GM21737 (cell line): ENCODE data around the gene HAPLN1.
A peak's percentile ranks its signal among the peaks of the same experiment; 100 is the strongest.

Source experiments
- ATAC-seq: cut with Tn5 transposase; IDR thresholded peaks from one replicate; pipeline ENCODE4 v1.9.1; 2021; ENCODE audit warnings: mild to moderate bottlenecking, moderate library complexity; ENCODE audit not compliant: unreplicated experiment

The HAPLN1 gene

DNA sequence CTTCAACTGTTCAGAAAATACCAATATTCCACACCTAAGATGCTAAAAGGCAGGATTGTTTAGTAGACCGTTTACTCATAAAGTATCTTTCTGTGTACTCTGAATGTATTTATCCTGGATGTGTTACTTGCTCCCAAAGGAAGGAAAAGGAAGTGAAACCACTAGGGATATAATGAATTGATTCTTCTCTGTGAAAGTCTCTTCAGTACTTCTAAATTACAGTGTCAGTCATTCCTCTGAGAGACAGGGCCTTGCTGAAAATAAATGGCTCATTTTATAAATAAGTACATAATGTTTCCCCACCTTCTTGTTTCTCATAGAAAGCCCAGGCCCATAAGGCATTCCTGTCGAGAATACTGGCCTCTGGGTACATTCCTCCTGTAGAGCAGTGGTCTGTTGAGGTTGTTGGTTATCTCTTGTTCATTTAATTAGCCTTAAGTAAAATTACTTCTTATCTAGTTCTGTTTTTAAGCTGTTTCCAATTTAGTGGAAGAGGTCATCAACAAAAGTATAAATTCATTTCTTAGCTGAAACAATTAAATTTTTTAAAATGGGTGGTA lies 1.6 kb downstream of the HAPLN1 start:
- no peak for ATAC-seq

DNA sequence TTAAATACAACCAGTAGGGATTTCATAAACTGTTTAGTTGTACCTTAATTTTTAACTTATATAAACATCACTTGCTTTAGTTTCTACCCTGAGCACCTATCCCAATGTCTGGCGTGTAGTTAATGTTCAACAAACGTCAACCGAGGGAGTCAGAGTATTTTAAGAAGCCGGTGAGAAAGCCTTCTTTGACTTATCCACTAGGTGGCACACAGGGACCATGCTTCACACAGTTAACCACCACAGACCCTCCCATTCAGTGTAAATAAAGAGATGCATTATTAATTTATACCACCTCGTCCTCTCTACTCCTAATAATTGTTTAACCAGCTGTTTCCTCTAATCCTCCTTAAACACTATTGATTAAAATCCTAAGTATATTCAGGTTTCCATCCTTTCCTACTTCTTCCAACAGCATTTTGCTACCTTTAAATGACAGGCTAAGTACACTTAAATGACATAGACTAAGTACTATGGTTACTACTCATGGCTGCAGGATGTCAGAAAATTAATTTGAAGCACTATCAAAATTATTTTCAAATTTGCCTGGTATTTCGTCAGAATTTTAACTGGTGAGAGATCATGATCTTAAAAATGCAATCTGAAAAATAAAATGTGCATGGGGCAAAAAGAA lies 2.3 kb downstream of the HAPLN1 start:
- peak; percentile 83 for ATAC-seq

GRCh38 chr5:83715236-83716065 lies 5.2 kb downstream of the HAPLN1 start:
- ATAC-seq: no peak

DNA sequence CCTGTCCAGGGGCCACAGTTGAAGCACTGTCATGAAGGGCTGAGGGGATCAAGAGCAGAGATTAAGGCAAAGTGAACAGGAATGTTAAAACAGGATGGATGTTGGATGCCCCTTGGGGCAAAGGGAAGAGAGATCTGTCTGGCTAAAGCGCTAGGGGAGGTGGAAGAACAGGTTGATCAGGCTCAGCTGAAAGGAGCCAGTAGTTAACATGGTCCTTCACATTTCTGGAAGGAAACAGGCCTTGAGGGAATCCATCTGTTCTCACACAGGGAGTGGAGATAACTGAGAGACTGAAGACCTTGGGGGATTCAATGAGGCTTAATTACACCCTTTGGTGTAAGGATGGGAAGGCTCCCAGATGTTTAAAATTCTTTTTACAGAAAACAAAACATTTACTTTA lies 5.8 kb downstream of the HAPLN1 start:
- ATAC-seq: no peak

- no peak for ATAC-seq
Measured at GRCh38 chr5:83711982-83712601, 8.6 kb downstream of the HAPLN1 start.

DNA sequence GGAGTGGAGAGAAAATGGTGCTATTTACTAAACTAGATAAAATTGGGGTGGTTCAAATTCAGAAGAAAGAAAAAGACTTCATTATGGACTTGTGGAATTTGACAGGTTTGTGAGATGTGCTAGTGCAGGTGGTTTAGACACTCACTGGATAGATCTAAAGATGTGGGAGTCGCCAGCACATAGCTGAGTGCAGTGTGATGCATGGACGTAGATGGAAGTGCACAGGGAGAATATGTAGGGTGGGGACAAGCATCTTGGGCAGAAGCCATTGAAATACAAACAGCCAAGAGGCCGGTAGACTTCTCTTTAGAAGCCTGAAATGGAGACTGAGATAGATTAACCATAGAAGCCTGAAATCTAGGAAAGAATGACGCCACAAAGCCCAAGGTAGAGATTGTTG lies 10.7 kb downstream of the HAPLN1 start:
- ATAC-seq: no peak

- no peak for ATAC-seq
Measured at GRCh38 chr5:83708170-83708569, 12.5 kb downstream of the HAPLN1 start.

DNA sequence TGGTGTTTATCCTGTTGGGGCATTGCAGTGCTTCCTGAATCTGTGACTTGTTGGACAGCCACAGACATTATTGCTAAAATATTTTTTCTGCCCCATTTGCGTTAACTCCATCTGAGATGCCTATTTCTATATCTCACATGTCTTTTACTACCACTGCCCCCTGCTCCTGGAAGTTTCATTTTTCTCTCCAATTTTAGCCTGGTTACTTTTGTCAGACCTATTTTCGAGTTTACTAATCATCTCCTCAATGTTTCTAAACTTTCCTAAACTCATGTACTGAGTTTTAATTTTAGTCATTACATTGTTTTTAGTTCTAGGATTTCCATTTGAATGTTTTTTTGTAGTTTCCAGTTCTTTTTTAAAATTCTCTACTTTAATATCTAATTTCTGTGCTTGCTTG lies 17.6 kb downstream of the HAPLN1 start:
- no peak for ATAC-seq

DNA sequence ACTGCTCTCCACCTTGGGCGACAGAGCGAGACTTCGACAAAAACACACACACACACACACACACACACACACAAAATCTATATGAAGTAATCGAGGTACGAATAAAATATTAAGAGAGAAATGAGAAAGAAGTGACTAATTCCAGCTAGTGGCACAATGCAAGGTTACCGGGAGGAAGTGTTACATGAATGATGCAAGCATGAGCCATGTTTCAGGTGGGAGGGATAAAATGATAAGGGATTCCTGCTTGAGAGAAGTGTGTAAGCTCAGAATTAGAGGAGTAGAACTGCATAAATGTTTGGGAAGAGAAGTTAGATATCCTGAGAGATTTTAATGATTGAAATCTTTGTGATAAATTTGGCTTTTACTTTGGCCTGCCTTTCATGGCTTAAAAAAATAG lies 18.8 kb downstream of the HAPLN1 start:
- ATAC-seq: no peak

- no peak for ATAC-seq
Measured at GRCh38 chr5:83689881-83690280, 30.8 kb downstream of the HAPLN1 start.

DNA sequence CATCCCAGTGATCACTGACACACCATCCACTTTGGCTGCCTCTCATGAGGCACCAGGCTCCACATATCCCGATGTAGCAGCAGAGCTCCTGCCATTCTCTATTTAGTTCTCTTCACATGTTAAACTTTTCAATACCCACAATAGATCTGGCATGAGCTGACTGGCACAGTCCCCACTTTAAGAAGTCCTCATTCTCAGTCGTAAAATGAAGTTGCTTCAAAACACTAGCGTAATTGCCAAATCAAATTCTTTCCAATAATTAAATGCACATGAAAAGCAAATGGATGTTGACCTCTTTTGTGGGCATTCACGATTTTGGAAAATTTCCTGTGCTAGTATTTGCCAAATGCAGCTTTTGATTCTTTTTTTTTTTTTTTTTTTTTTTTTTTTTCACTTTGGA lies 32.4 kb downstream of the HAPLN1 start:
- ATAC-seq: no peak

DNA sequence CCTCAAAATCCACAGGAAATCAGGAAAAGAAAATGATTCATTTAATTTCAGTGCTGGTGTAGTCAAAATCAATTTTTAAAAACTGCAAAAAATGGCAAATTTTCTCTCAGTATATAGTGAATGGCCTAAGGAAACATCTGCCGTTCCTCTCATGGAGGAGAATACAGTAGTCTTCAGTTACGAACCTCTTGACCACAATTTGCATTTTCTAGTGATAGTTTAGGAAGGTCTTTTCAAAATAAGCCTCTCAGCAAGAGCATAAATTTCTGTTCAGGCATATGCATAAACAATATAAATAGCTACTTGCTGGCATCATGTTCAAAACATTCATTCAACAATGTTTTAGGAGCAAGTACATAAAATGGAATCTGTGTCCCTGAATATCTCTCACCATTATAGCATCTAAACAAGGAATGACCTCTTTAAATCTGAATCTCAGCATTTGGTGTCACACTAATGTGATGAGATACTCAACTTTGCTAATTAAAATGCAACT lies 33.5 kb downstream of the HAPLN1 start:
- no peak for ATAC-seq

- no peak for ATAC-seq
Measured at GRCh38 chr5:83686251-83686650, 34.4 kb downstream of the HAPLN1 start.

GRCh38 chr5:83683836-83684235 lies 36.8 kb downstream of the HAPLN1 start:
- no peak for ATAC-seq

- no peak for ATAC-seq
Measured at GRCh38 chr5:83672646-83673045, 48.0 kb downstream of the HAPLN1 start.

DNA sequence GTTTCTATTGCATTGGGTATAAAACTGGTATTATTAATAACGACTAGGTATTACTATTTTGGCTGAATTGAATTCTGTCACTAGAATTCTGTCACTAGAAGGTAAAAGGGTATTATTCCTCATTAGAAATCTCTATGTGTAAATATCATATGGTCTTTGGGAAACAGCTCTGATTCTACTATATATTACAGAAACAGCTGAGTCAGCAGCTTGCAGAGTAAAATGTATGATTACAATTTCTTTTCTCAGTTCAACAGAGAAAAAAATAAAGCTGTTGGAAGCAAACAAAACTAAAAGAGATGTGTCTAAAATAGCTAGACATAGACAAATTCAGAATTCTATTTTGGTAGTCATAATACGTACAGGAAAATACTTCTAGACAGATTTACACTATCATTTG lies 48.5 kb downstream of the HAPLN1 start:
- no peak for ATAC-seq

DNA sequence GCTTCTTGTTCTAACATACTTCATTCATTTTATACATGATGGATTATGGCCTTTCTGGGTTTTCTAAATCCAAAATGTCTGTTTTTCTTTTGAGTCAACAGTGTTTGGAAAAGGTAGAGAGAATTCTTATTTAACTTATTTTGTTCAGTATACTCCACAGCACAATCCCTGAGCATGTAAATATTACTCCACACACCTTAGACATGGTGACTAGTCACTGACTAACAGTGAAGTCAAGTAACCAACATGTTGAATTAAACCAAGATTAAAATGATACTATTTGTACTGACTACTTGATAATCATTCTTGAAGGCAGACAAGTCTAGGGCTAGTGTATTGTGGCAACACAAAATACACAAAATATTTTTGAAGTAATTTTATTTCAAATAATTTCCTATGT lies 55.0 kb downstream of the HAPLN1 start:
- ATAC-seq: no peak

- no peak for ATAC-seq
Measured at GRCh38 chr5:83662558-83662957, 58.1 kb downstream of the HAPLN1 start.

DNA sequence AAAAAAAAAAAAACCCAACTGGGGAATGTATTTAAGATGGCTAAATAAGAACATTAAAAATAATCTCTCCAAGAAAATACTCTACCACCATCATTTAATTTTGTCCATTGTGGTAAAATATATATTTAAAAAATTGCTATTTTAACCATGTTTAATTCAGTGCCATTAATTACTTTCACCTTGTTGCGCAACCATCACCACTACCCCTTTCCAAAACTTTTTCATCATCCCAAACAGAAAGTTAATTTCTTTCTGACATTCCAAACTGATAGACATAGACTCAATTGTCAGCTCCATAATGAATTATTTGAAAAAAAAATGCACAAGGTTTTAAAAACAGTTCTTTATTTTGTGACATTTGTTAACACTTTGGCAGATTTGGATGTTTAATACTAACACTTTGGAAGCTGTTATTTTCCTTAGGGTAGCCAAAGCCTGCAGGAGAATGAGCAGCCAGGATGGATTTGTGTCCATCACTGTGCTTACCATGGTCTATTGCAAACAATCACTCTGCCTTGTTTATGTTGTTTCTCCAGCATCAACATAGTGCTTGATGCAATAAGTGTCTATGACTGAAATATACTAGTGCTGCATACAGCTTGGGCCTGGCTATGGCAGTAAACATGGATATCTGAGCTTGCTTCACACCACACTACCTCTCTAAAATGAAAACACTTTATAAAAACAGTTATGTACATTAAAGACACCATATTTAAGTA lies 62.7 kb downstream of the HAPLN1 start:
- ATAC-seq: no peak

DNA sequence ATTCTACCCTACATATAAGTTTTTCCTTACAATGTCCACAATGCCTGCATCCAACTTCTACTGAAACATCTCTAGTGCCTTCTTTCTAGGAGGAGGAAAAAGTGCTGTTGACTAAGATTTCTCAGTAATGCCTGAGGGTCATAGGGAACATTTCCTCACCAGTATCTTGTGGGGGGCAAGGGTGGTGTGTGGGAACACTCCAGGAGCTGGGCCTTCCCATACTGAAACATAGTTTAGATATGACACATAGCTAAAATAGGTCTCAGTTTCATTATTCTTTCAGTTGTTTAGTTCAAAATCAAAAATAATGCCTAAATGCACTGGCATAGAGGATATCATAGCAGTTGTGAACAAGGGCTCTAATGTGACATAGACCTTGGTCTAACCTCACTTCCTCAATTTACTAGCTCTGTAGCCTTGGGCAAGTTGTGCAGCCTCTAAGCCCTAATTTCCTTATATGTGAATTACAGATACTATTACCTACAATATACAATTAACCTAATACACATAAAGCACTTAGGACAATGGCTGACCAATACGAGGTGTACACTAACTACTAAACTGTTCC lies 66.1 kb downstream of the HAPLN1 start:
- ATAC-seq: peak; percentile 56

- peak; percentile 70 for ATAC-seq
Measured at GRCh38 chr5:83653669-83654068, 67.0 kb downstream of the HAPLN1 start.
